IMR-90 (cell line): ENCODE results near the gene ZNF274. TPM values are rescaled to one million over a fixed set of nuclear protein-coding genes. Genes with fewer than 3 reads are reported as not detected.

ENCODE experiments used
- ATAC-seq: fragments of 200-7000 bp; cut with Tn5 transposase; 2 replicates; pipeline ENCODE4 v1.9.1; 2020; ENCODE audit warnings: low read depth, mild to moderate bottlenecking, moderate library complexity
- BruUV-seq: library from RNA; stranded (reverse); fragments of 400-500 nt; replicated peaks from 2 replicates; lab custom pipeline; 2021; lab: Mats Ljungman, UMichigan
- CTCF ChIA-PET: fragments of 300-600 bp; formaldehyde crosslinking; extraction: SDS; loops from one replicate; lab custom pipeline; 2021; ENCODE audit warnings: antibody characterized with exemption; lab: Yijun Ruan, JAX
- POLR2A ChIA-PET: fragments of 300-600 bp; sonication (Branson Sonifier 250); formaldehyde crosslinking; loops from one replicate; lab custom pipeline; 2022; ENCODE audit warnings: antibody characterized with exemption; ENCODE audit not compliant: unreplicated experiment; lab: Charles Lee
- DNase-seq: peaks from one replicate; pipeline ENCODE4 v3.0.0; 2013
- H2AFZ ChIP-seq: replicated peaks from 2 replicates; pipeline ENCODE3; 2013; ENCODE audit warnings: low read length, mild to moderate bottlenecking; ENCODE audit not compliant: poor library complexity
- H2AK5ac ChIP-seq: 2 replicates; pipeline ENCODE4 v1.6.1; 2013; ENCODE audit warnings: low read depth, low read length, inconsistent platforms
- H2AK9ac ChIP-seq: replicated peaks from 2 replicates; pipeline ENCODE3; 2013; ENCODE audit warnings: mild to moderate bottlenecking, low read depth, low read length, moderate library complexity; ENCODE audit not compliant: poor library complexity
- H2BK120ac ChIP-seq: 2 replicates; pipeline ENCODE4 v1.6.1; 2013; ENCODE audit warnings: low read depth, low read length, inconsistent platforms
- H2BK15ac ChIP-seq: 3 replicates; pipeline ENCODE4 v1.6.1; 2013; ENCODE audit warnings: low read depth, low read length, inconsistent platforms
- H2BK20ac ChIP-seq: 2 replicates; pipeline ENCODE4 v1.6.1; 2013; ENCODE audit warnings: low read depth, mild to moderate bottlenecking, inconsistent platforms, low read length, moderate library complexity
- H2BK5ac ChIP-seq: 2 replicates; pipeline ENCODE4 v1.6.1; 2013; ENCODE audit warnings: mild to moderate bottlenecking, low read depth, low read length, inconsistent platforms; ENCODE audit not compliant: poor library complexity, severe bottlenecking
- H3K14ac ChIP-seq: replicated peaks from 2 replicates; pipeline ENCODE4 v1.6.1; 2013; ENCODE audit warnings: low read depth, low read length, inconsistent platforms
- H3K18ac ChIP-seq: 2 replicates; pipeline ENCODE4 v1.6.1; 2013; ENCODE audit warnings: low read depth, low read length, control low read depth
- H3K23ac ChIP-seq: 2 replicates; pipeline ENCODE4 v1.6.1; 2013; ENCODE audit warnings: low read depth, low read length, inconsistent platforms
- H3K27ac ChIP-seq: 2 replicates; pipeline ENCODE4 v1.5.1; 2013; ENCODE audit warnings: mild to moderate bottlenecking, control low read depth, low read length; ENCODE audit not compliant: insufficient read depth
- H3K27me3 ChIP-seq: 2 replicates; pipeline ENCODE4 v1.6.1; 2013; ENCODE audit warnings: low read length; ENCODE audit not compliant: control insufficient read depth, insufficient read depth
- H3K36me3 ChIP-seq: 2 replicates; pipeline ENCODE4 v1.6.1; 2013; ENCODE audit warnings: low read length, mixed read lengths; ENCODE audit not compliant: control insufficient read depth, insufficient read depth
- H3K4ac ChIP-seq: 2 replicates; pipeline ENCODE4 v1.6.1; 2013; ENCODE audit warnings: low read depth, low read length, inconsistent platforms
- H3K4me1 ChIP-seq: 2 replicates; pipeline ENCODE4 v1.6.1; 2013; ENCODE audit warnings: low read length, mixed read lengths; ENCODE audit not compliant: control insufficient read depth, insufficient read depth
- H3K4me2 ChIP-seq: 2 replicates; pipeline ENCODE4 v1.6.1; 2013; ENCODE audit warnings: low read depth, mild to moderate bottlenecking, control low read depth, low read length, moderate library complexity
- H3K4me3 ChIP-seq: 2 replicates; pipeline ENCODE4 v1.5.1; 2013; ENCODE audit warnings: low read depth, mild to moderate bottlenecking, control low read depth, low read length, moderate library complexity; ENCODE audit not compliant: insufficient read depth
- H3K56ac ChIP-seq: 2 replicates; pipeline ENCODE4 v1.6.1; 2013; ENCODE audit warnings: low read length, inconsistent platforms; ENCODE audit not compliant: insufficient read depth; ENCODE audit errors: extremely low read depth
- H3K79me1 ChIP-seq, 2 experiments: 2 replicates each; pipeline ENCODE4 v1.6.1; 2013; ENCODE audit warnings: low read length in 2 of 2, inconsistent platforms in 1 of 2, low read depth in 1 of 2
- H3K9ac ChIP-seq: 2 replicates; pipeline ENCODE4 v1.6.1; 2013; ENCODE audit warnings: low read depth, low read length, control low read depth
- H3K9me1 ChIP-seq: 2 replicates; pipeline ENCODE4 v1.6.1; 2013; ENCODE audit warnings: low read length, inconsistent platforms; ENCODE audit not compliant: insufficient read depth
- H3K9me3 ChIP-seq: 2 replicates; pipeline ENCODE4 v1.6.1; 2013; ENCODE audit warnings: low read length; ENCODE audit not compliant: control insufficient read depth, insufficient read depth
- H4K20me1 ChIP-seq: 2 replicates; pipeline ENCODE4 v1.6.1; 2013; ENCODE audit warnings: low read length, inconsistent platforms; ENCODE audit not compliant: insufficient read depth
- H4K5ac ChIP-seq: 2 replicates; pipeline ENCODE4 v1.6.1; 2013; ENCODE audit warnings: mild to moderate bottlenecking, low read depth, low read length, control low read depth
- H4K8ac ChIP-seq, 2 experiments: 2 replicates each; pipeline ENCODE4 v1.6.1; 2013; ENCODE audit warnings: low read depth in 2 of 2, low read length in 2 of 2, control low read depth in 1 of 2, inconsistent platforms in 1 of 2
- H4K91ac ChIP-seq: 2 replicates; pipeline ENCODE4 v1.6.1; 2013; ENCODE audit warnings: low read depth, low read length, inconsistent platforms; ENCODE audit not compliant: insufficient read depth
- CEBPB ChIP-seq: IDR thresholded peaks from 2 replicates; pipeline ENCODE4 v1.6.1; 2012; ENCODE audit warnings: low read depth, low read length, improper control_type of control experiment
- CHD1 ChIP-seq: IDR thresholded peaks from 2 replicates; pipeline ENCODE4 v1.6.1; 2012; ENCODE audit warnings: low read depth, low read length, improper control_type of control experiment
- ELK1 ChIP-seq: fragments of 150-350 bp; IDR thresholded peaks from 2 replicates; pipeline ENCODE4 v1.6.1; 2016; ENCODE audit warnings: low read depth, mild to moderate bottlenecking, low read length, moderate library complexity, borderline replicate concordance
- MAFK ChIP-seq: IDR thresholded peaks from 2 replicates; pipeline ENCODE4 v1.6.1; 2012; ENCODE audit warnings: low read depth, low read length, improper control_type of control experiment
- NFE2L2 ChIP-seq: fragments of 150-350 bp; IDR thresholded peaks from 2 replicates; pipeline ENCODE4 v1.6.1; 2016; ENCODE audit warnings: low read depth, mild to moderate bottlenecking, low read length
- POLR2A ChIP-seq: IDR thresholded peaks from 2 replicates; pipeline ENCODE4 v1.6.1; 2012; ENCODE audit warnings: mild to moderate bottlenecking, low read depth, low read length
- RCOR1 ChIP-seq: IDR thresholded peaks from 2 replicates; pipeline ENCODE4 v1.6.1; 2012; ENCODE audit warnings: mild to moderate bottlenecking, low read length, improper control_type of control experiment; ENCODE audit not compliant: insufficient replicate concordance
- RFX5 ChIP-seq: IDR thresholded peaks from 2 replicates; pipeline ENCODE4 v1.8.0; 2012; ENCODE audit warnings: low read depth, mild to moderate bottlenecking, low read length, moderate library complexity
- SMC3 ChIP-seq: fragments of 150-350 bp; IDR thresholded peaks from 2 replicates; pipeline ENCODE4 v1.6.1; 2016; ENCODE audit warnings: low read depth, mild to moderate bottlenecking, antibody characterized with exemption, low read length, moderate library complexity
- USF2 ChIP-seq: fragments of 150-350 bp; IDR thresholded peaks from 2 replicates; pipeline ENCODE4 v1.6.1; 2017; ENCODE audit warnings: mild to moderate bottlenecking, antibody characterized with exemption, low read length, low read depth
- WGBS, 2 experiments: methylation state at CpG; one replicate each; pipeline versions ENCODE4 v1.1.5 to v1.1.7; 2013; ENCODE audit warnings: missing lambda C conversion rate in 2 of 2; ENCODE audit not compliant: insufficient read length in 1 of 2; ENCODE audit errors: extremely low coverage in 2 of 2; 5-methylcytosine and 5-hydroxymethylcytosine counted together
- dilution Hi-C: fragments of 300-500 bp; cut with HindIII; formaldehyde crosslinking; loops from one replicate; pipeline ENCODE4 v1.14.3; 2018; ENCODE audit warnings: low sequenced_read_pairs; ENCODE audit not compliant: unreplicated experiment
- in situ Hi-C: fragments of 300-500 bp; cut with MboI; formaldehyde crosslinking; loops from 3 replicates; pipeline ENCODE4 v1.14.3; 2019; ENCODE audit warnings: low sequenced_read_pairs, inconsistent platforms, mixed read lengths
- intact Hi-C: fragments of 100-400 bp; cut with micrococcal nuclease; formaldehyde crosslinking; loops from 2 replicates; pipeline ENCODE4 v1.10.0; 2022
- polyA plus RNA-seq, 3 experiments: library from polyadenylated mRNA; depleted of rRNA; stranded (reverse); fragments of >200 nt; gene quantifications; 2 replicates each; pipeline ENCODE4 v1.2.3, GENCODE V29; 2012; ENCODE audit warnings: low replicate concordance in 1 of 3
- total RNA-seq: library from RNA; depleted of rRNA; stranded (reverse); fragments of >200 nt; gene quantifications from 2 replicates; pipeline ENCODE4 v1.2.3, GENCODE V29; 2012

The ZNF274 gene
- total and polyA plus RNA-seq, 2 of the 4 experiments (the other 2 are of a cell fraction): 12.1 to 15.2 TPM

DNA sequence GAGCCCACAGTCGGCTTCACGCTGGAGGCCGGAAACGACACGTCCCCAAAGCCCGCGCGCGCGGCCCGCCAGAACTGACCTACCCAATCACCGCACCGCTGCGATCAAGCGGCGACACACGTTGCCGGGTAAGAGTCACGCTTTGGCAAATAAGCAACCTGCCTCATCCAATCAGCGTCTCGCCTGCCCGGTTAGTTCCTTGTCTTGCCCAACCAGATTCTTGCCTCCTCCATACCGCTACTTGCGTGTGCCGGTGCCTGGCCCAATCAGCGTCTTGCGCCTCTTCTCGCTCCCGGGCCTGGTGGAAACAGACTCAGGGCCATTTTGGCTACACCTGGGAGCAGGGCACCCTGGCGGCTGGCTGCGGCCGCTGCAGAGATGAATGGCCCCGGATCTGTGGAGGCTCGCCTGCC is 34.2 kb downstream of the ZNF274 start:
- H3K79me1 ChIP-seq: no peaks in the 10 kb centered on the region

More for the DNA sequence above, 34.2 kb downstream of the ZNF274 start:
- Histone ChIP-seq H3K36me3 (peaks cover 17% of the 10 kb centered on the region), H2BK5ac (no peak overlapping the region), H3K23ac (no peak overlapping the region), H2AFZ (no peak overlapping the region), H3K4ac (no peak overlapping the region), H3K4me1 (no peaks in the 10 kb centered on the region), H4K91ac (no peak overlapping the region), H3K27me3 (no peaks in the 10 kb centered on the region), H2BK120ac (no peak overlapping the region), H3K14ac (no peak overlapping the region), H2AK5ac (no peak overlapping the region), H2AK9ac (no peak overlapping the region), H2BK15ac (no peak overlapping the region), H3K4me3 (no peak overlapping the region), H4K5ac (no peak overlapping the region), H2BK20ac (no peak overlapping the region), H3K18ac (no peak overlapping the region), H3K56ac (no peak overlapping the region), H4K20me1 (no peaks in the 10 kb centered on the region), H3K9me1 (no peaks in the 10 kb centered on the region), H3K9me3 (peaks cover 67% of the 10 kb centered on the region), H3K4me2 (no peak overlapping the region), H4K8ac (no peak overlapping the region), H3K27ac (no peak overlapping the region), H3K9ac (no peak overlapping the region)
- ChIA-PET POLR2A (no interaction called here), CTCF (no interaction called here)
- intact Hi-C loops: no loop called here
- DNase-seq (no peak), ATAC-seq (no peak)
- TF ChIP-seq RCOR1: no peak
- no peak for TF ChIP-seq MAFK
- TF ChIP-seq USF2: no peak
- TF ChIP-seq POLR2A: no peak
- TF ChIP-seq ELK1: no peak
- no peak for TF ChIP-seq NFE2L2
- no peak for TF ChIP-seq CEBPB
- TF ChIP-seq SMC3: no peak
- no peak for TF ChIP-seq CHD1
- TF ChIP-seq RFX5: no peak
- dilution Hi-C loops: no loop called here
- 65% methylated on average over 18 of the region's 34 CpGs; no CpG with 5 or more reads in 1 of the 2 experiments for WGBS, 2 experiments
- BruUV-seq: no TSS peak
- in situ Hi-C loops: no loop called here
